Right lobe of liver (tissue), 4 donors: Measurements from ENCODE around the gene C1QTNF6.

ENCODE experiments used
- POLR2A ChIP-seq: fragments of 450-650 bp; IDR thresholded peaks from one replicate; pipeline ENCODE4 v1.6.1; 2017; ENCODE audit warnings: antibody characterized with exemption, mild to moderate bottlenecking
- TF ChIP-seq, protein P1 (sequence below), 4 donors: fragments of 200-600 bp in 3 of 4; fragments of 450-650 bp in 1 of 4; IDR thresholded peaks; one replicate each; pipeline versions ENCODE4 v1.5.1 to v1.8.0; 2016 to 2022; ENCODE audit warnings: antibody characterized with exemption in 4 of 4, mild to moderate bottlenecking in 2 of 4
- donor health status: DM: no; HTN: no; CAD: no.
- donor health status: DM: no; HTN: no; CAD: no.
- donor health status: DM: no; HTN: yes; CAD: no.

DNA sequence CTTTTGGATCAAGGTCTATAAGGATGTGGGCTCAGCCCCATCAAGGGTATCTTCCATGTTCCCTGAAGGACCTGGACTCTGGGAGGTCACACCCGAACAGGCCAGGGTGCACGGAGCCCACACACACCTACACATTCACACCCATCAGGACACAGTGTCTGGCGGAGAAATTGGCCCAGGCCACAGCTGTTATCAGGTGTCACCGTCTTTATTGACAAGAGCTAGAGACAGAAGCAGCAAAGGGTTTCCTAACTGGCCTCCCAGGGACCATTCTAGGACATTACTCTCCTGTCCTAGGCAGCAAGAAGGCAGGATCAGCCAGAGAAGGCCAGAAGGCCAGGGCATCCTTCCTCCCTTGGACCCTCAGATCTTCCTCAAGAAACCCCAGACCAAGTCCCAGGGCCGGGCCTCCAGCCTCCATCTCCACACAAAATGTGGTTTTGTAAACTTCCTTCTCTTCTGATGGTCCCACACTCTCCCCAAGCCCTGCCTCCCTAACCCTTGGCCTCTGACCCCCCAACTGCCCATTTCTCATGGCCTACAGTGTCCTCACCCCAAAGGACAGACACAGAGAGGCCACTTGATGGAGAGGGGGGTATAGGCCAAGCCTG, 16.1 kb upstream of the C1QTNF6 start:
- TF ChIP-seq, protein P1, sequence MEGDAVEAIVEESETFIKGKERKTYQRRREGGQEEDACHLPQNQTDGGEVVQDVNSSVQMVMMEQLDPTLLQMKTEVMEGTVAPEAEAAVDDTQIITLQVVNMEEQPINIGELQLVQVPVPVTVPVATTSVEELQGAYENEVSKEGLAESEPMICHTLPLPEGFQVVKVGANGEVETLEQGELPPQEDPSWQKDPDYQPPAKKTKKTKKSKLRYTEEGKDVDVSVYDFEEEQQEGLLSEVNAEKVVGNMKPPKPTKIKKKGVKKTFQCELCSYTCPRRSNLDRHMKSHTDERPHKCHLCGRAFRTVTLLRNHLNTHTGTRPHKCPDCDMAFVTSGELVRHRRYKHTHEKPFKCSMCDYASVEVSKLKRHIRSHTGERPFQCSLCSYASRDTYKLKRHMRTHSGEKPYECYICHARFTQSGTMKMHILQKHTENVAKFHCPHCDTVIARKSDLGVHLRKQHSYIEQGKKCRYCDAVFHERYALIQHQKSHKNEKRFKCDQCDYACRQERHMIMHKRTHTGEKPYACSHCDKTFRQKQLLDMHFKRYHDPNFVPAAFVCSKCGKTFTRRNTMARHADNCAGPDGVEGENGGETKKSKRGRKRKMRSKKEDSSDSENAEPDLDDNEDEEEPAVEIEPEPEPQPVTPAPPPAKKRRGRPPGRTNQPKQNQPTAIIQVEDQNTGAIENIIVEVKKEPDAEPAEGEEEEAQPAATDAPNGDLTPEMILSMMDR (IDR thresholded peaks at IDR 0.05), result no peak
- TF ChIP-seq POLR2A, result no peak
